Right lobe of liver (tissue), 4 donors: ENCODE results near the gene PVALEF.

Experiments used
- CTCF ChIP-seq, 4 donors: fragments of 200-600 bp in 3 of 4; fragments of 450-650 bp in 1 of 4; IDR thresholded peaks; one replicate each; pipeline versions ENCODE4 v1.5.1 to v1.8.0; 2016 to 2022; ENCODE audit warnings: antibody characterized with exemption in 4 of 4, mild to moderate bottlenecking in 2 of 4
- POLR2A ChIP-seq: fragments of 450-650 bp; IDR thresholded peaks from one replicate; pipeline ENCODE4 v1.6.1; 2017; ENCODE audit warnings: antibody characterized with exemption, mild to moderate bottlenecking
- donor health status: DM: no; HTN: no; CAD: no.
- donor health status: DM: no; HTN: no; CAD: no.
- donor health status: DM: no; HTN: yes; CAD: no.

- TF ChIP-seq POLR2A (no peak), CTCF (IDR thresholded peaks at IDR 0.05) (no peak)
Observed at GRCh38 chr17:81136366-81136765, 28.9 kb upstream of the PVALEF start.
